Thoracic aorta (tissue), 2 donors: Measurements from ENCODE around the gene EIPR1. TPM values are rescaled to one million over a fixed set of nuclear protein-coding genes. Genes with fewer than 3 reads are reported as not detected.

ENCODE experiments used
- ATAC-seq: fragments of 150-250 bp; one replicate; pipeline ENCODE4 v1.8.0; 2017; ENCODE audit warnings: low read depth; ENCODE audit not compliant: insufficient number of reproducible peaks, low FRiP score
- DNase-seq: peaks from one replicate; pipeline ENCODE4 v3.0.0-alpha.2; 2020; ENCODE audit warnings: low spot score
- H3K27ac ChIP-seq, 2 donors: fragments of 200-600 bp; sonication (generic); 1 replicate in 1 of 2; 2 replicates in 1 of 2; pipeline ENCODE4 v1.5.1; 2016; ENCODE audit warnings: mild to moderate bottlenecking in 2 of 2, moderate library complexity in 2 of 2
- H3K27me3 ChIP-seq: fragments of 200-600 bp; sonication (generic); replicated peaks from 2 replicates; pipeline ENCODE4 v1.6.0; 2016; ENCODE audit warnings: mild to moderate bottlenecking; ENCODE audit not compliant: insufficient read depth
- H3K36me3 ChIP-seq: fragments of 200-600 bp; sonication (generic); one replicate; pipeline ENCODE4 v1.5.1; 2016
- H3K4me1 ChIP-seq, 2 donors: fragments of 200-600 bp; sonication (generic); 1 replicate in 1 of 2; 2 replicates in 1 of 2; pipeline versions ENCODE4 v1.5.1 to v1.6.0; 2016; ENCODE audit warnings: low read depth in 2 of 2, mild to moderate bottlenecking in 1 of 2; ENCODE audit not compliant: control insufficient read depth in 1 of 2
- H3K4me3 ChIP-seq: fragments of 200-600 bp; sonication (generic); 2 replicates; pipeline ENCODE4 v1.5.1; 2016; ENCODE audit warnings: mild to moderate bottlenecking
- H3K9me3 ChIP-seq: fragments of 200-600 bp; sonication (generic); 2 replicates; pipeline ENCODE4 v1.5.1; 2016
- total RNA-seq, 2 donors: library from RNA; depleted of rRNA; stranded (reverse); fragments of >200 nt; gene quantifications; one replicate each; pipeline versions ENCODE4 v1.1.0 to v1.2.3, GENCODE V29; 2016
- TF ChIP-seq, protein P1 (sequence below): fragments of 200-600 bp; sonication (generic); IDR thresholded peaks from one replicate; pipeline ENCODE4 v1.5.1; 2019; ENCODE audit warnings: antibody characterized with exemption

EIPR1 gene
- total RNA-seq, 2 donors from 2014 or later, result 17.9 to 40.6 TPM

GRCh38 chr2:3257166-3257565 lies 120.5 kb downstream of the EIPR1 start:
- H3K36me3 ChIP-seq, result no peaks in the 10 kb centered on the region
- H3K27me3 ChIP-seq, result no peaks in the 10 kb centered on the region
- no peaks in the 10 kb centered on the region for H3K9me3 ChIP-seq
- no peaks in the 10 kb centered on the region for H3K4me1 ChIP-seq
- TF ChIP-seq, protein P1, sequence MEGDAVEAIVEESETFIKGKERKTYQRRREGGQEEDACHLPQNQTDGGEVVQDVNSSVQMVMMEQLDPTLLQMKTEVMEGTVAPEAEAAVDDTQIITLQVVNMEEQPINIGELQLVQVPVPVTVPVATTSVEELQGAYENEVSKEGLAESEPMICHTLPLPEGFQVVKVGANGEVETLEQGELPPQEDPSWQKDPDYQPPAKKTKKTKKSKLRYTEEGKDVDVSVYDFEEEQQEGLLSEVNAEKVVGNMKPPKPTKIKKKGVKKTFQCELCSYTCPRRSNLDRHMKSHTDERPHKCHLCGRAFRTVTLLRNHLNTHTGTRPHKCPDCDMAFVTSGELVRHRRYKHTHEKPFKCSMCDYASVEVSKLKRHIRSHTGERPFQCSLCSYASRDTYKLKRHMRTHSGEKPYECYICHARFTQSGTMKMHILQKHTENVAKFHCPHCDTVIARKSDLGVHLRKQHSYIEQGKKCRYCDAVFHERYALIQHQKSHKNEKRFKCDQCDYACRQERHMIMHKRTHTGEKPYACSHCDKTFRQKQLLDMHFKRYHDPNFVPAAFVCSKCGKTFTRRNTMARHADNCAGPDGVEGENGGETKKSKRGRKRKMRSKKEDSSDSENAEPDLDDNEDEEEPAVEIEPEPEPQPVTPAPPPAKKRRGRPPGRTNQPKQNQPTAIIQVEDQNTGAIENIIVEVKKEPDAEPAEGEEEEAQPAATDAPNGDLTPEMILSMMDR, result no peak
- DNase-seq (no peak), ATAC-seq (no peak)
- H3K4me3 ChIP-seq, result no peak overlapping the region
- no peak overlapping the region for H3K27ac ChIP-seq

GRCh38 chr2:3256605-3257004 lies 121.0 kb downstream of the EIPR1 start:
- TF ChIP-seq, protein P1, result no peak
- no peaks in the 10 kb centered on the region for H3K4me1 ChIP-seq
- H3K4me3 ChIP-seq, result no peak overlapping the region
- H3K9me3 ChIP-seq, result no peaks in the 10 kb centered on the region
- no peaks in the 10 kb centered on the region for H3K36me3 ChIP-seq
- no peak overlapping the region for H3K27ac ChIP-seq
- DNase-seq, result no peak
- no peaks in the 10 kb centered on the region for H3K27me3 ChIP-seq
- no peak for ATAC-seq

- H3K4me3 ChIP-seq, result no peak overlapping the region
- ATAC-seq (no peak), DNase-seq (no peak)
- no peak overlapping the region for H3K27ac ChIP-seq
- no peaks in the 10 kb centered on the region for H3K9me3 ChIP-seq
- TF ChIP-seq, protein P1, result no peak
- peaks cover under 1% of the 10 kb centered on the region for H3K36me3 ChIP-seq
- no peaks in the 10 kb centered on the region for H3K27me3 ChIP-seq
- H3K4me1 ChIP-seq, result no peaks in the 10 kb centered on the region
These were observed 121.5 kb downstream of the EIPR1 start for GRCh38 chr2:3256157-3256556.

DNA sequence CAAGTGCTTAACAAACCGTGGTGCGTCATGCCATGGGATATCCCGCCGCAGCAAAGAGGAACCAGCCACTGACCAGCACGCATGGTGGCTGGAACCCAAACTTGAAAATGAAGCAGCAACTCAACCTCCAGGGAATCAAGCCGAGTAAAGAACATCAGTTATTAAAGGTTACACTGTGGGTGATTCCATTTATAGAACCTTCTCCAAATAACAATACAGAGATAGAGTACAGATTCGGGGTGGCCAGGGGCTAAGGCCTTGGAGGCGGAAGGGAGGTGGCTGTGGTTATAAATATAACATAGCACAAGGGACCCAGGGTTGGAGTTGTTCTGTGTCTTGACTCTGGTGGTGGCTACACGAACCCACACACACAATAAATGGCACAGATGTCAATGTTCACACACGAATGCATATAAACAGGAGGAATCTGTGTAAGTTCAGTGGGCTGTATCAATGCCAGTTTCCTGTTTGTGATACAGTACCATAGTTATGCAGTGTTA lies 123.1 kb downstream of the EIPR1 start:
- Histone ChIP-seq H3K27me3 (no peaks in the 10 kb centered on the region), H3K9me3 (peaks cover 8% of the 10 kb centered on the region), H3K4me3 (no peak overlapping the region), H3K4me1 (no peaks in the 10 kb centered on the region), H3K36me3 (peaks cover 5% of the 10 kb centered on the region), H3K27ac (no peak overlapping the region)
- DNase-seq (no peak), ATAC-seq (no peak)
- TF ChIP-seq, protein P1, result no peak

GRCh38 chr2:3253913-3254441 lies 123.6 kb downstream of the EIPR1 start:
- Histone ChIP-seq H3K9me3 (peaks cover 13% of the 10 kb centered on the region), H3K36me3 (peaks cover 5% of the 10 kb centered on the region), H3K4me1 (no peaks in the 10 kb centered on the region), H3K27me3 (no peaks in the 10 kb centered on the region), H3K4me3 (no peak overlapping the region), H3K27ac (no peak overlapping the region)
- TF ChIP-seq, protein P1, result no peak
- DNase-seq (no peak), ATAC-seq (no peak)
